A549 (cell line): ENCODE results near the gene ARHGDIA. TPM values are rescaled to one million over a fixed set of nuclear protein-coding genes. Genes with fewer than 3 reads are reported as not detected.

Source experiments
- ATOH8 ChIP-seq: fragments of 250-450 bp; sonication (Bioruptor Pico); IDR thresholded peaks from 2 replicates; pipeline ENCODE4 v1.5.0; 2020; ENCODE audit warnings: low read depth, mild to moderate bottlenecking, moderate library complexity
- CBX8 ChIP-seq: fragments of 200-600 bp; sonication (generic); IDR thresholded peaks from 2 replicates; pipeline ENCODE4 v1.6.1; 2016
- CEBPB ChIP-seq, 2 experiments: fragments of >200 bp in 1 of 2; sonication (Bioruptor Twin) in 1 of 2; formaldehyde crosslinking in 1 of 2; IDR thresholded peaks; 2 replicates each; pipeline ENCODE4 v1.6.1; 2012 to 2016
- CHD2 ChIP-seq: fragments of 150-350 bp; IDR thresholded peaks from 2 replicates; pipeline ENCODE4 v1.6.1; 2014; ENCODE audit warnings: low read length; ENCODE audit not compliant: partially characterized antibody
- CHD4 ChIP-seq: fragments of 200-600 bp; sonication (generic); IDR thresholded peaks from 2 replicates; pipeline ENCODE4 v1.6.1; 2016; ENCODE audit warnings: antibody characterized with exemption, mild to moderate bottlenecking, borderline replicate concordance
- CTCF ChIP-seq: fragments of >200 bp; sonication (Bioruptor Twin); formaldehyde crosslinking; IDR thresholded peaks from 3 replicates; pipeline ENCODE4 v1.5.1; 2016
- EHMT2 ChIP-seq: fragments of 200-600 bp; sonication (generic); IDR thresholded peaks from 2 replicates; pipeline ENCODE4 v1.6.1; 2016; ENCODE audit warnings: antibody characterized with exemption, low read depth, mild to moderate bottlenecking, moderate library complexity
- ESRRA ChIP-seq: fragments of 150-350 bp; IDR thresholded peaks from 2 replicates; pipeline ENCODE4 v1.6.1; 2014; ENCODE audit warnings: mild to moderate bottlenecking, low read length, borderline replicate concordance
- FOSL2 ChIP-seq, 2 experiments: fragments of 450-650 bp in 1 of 2; fragments of >200 bp in 1 of 2; sonication (Bioruptor Twin) in 1 of 2; formaldehyde crosslinking; IDR thresholded peaks; 2 replicates each; pipeline versions ENCODE4 v1.5.0 to v1.6.1; 2016 to 2020; ENCODE audit warnings: mild to moderate bottlenecking in 1 of 2, moderate library complexity in 1 of 2
- FOXS1 ChIP-seq: fragments of 250-450 bp; sonication (Bioruptor Pico); IDR thresholded peaks from 2 replicates; pipeline ENCODE4 v1.5.0; 2020; ENCODE audit warnings: mild to moderate bottlenecking, moderate library complexity
- HEYL ChIP-seq: fragments of 250-450 bp; sonication (Bioruptor Pico); IDR thresholded peaks from 2 replicates; pipeline ENCODE4 v1.8.0; 2021; ENCODE audit warnings: mild to moderate bottlenecking, moderate library complexity
- HOXA7 ChIP-seq: fragments of 250-450 bp; sonication (Bioruptor Pico); IDR thresholded peaks from 2 replicates; pipeline ENCODE4 v1.5.0; 2020; ENCODE audit warnings: mild to moderate bottlenecking, moderate library complexity
- JUN ChIP-seq, 2 experiments: fragments of >200 bp; sonication (Bioruptor Twin); formaldehyde crosslinking; IDR thresholded peaks; 2 replicates in 1 of 2; 3 replicates in 1 of 2; pipeline ENCODE4 v1.6.1; 2016 to 2017
- JUNB ChIP-seq: fragments of >200 bp; sonication (Bioruptor Twin); formaldehyde crosslinking; IDR thresholded peaks from 2 replicates; pipeline ENCODE4 v1.6.1; 2016
- KDM1A ChIP-seq: fragments of 200-600 bp; sonication (generic); IDR thresholded peaks from 2 replicates; pipeline ENCODE4 v1.6.1; 2016; ENCODE audit warnings: low read depth, mild to moderate bottlenecking
- MAFK ChIP-seq: fragments of 450-650 bp; IDR thresholded peaks from 2 replicates; pipeline ENCODE4 v1.6.1; 2014; ENCODE audit not compliant: partially characterized antibody
- MYC ChIP-seq: IDR thresholded peaks from 2 replicates; pipeline ENCODE4 v1.6.1; 2012; ENCODE audit warnings: mild to moderate bottlenecking, inconsistent platforms, low read length, improper control_type of control experiment, borderline replicate concordance
- NFE2L2 ChIP-seq: fragments of 150-350 bp; conservative IDR thresholded peaks from 2 replicates; pipeline ENCODE4 v1.6.1; 2014; ENCODE audit warnings: low read length
- NPAS2 ChIP-seq: fragments of 250-450 bp; sonication (Bioruptor Pico); IDR thresholded peaks from 2 replicates; pipeline ENCODE4 v1.8.0; 2022; ENCODE audit warnings: mild to moderate bottlenecking, moderate library complexity, borderline replicate concordance
- NR3C1 ChIP-seq: fragments of >200 bp; sonication (Bioruptor Twin); formaldehyde crosslinking; IDR thresholded peaks from 3 replicates; pipeline ENCODE4 v1.6.1; 2017
- PBX3 ChIP-seq: IDR thresholded peaks from 2 replicates; pipeline ENCODE4 v1.6.1; 2012
- RAD21 ChIP-seq, 2 experiments: fragments of >200 bp in 1 of 2; sonication (Bioruptor Twin) in 1 of 2; formaldehyde crosslinking in 1 of 2; IDR thresholded peaks in 1 of 2; conservative IDR thresholded peaks in 1 of 2; 2 replicates in 1 of 2; 3 replicates in 1 of 2; pipeline ENCODE4 v1.6.1; 2012 to 2018; ENCODE audit warnings: inconsistent platforms in 1 of 2
- RARB ChIP-seq: fragments of 250-450 bp; sonication (Bioruptor Pico); IDR thresholded peaks from 2 replicates; pipeline ENCODE4 v1.8.0; 2021; ENCODE audit warnings: mild to moderate bottlenecking, moderate library complexity
- RCOR1 ChIP-seq: fragments of 150-350 bp; IDR thresholded peaks from 2 replicates; pipeline ENCODE4 v1.6.1; 2014; ENCODE audit warnings: antibody characterized with exemption, low read length, low read depth
- REST ChIP-seq: fragments of 200-600 bp; sonication (generic); IDR thresholded peaks from 2 replicates; pipeline ENCODE4 v1.6.1; 2016; ENCODE audit warnings: antibody characterized with exemption, mild to moderate bottlenecking, moderate library complexity
- RNF2 ChIP-seq: fragments of 200-600 bp; sonication (generic); IDR thresholded peaks from 2 replicates; pipeline ENCODE4 v1.6.1; 2016; ENCODE audit warnings: low read depth, mild to moderate bottlenecking, antibody characterized with exemption, moderate library complexity, borderline replicate concordance
- SMC3 ChIP-seq: fragments of >200 bp; sonication (Bioruptor Twin); formaldehyde crosslinking; IDR thresholded peaks from 3 replicates; pipeline ENCODE4 v1.6.1; 2018; ENCODE audit warnings: inconsistent platforms
- SREBF2 ChIP-seq: fragments of 450-650 bp; IDR thresholded peaks from 2 replicates; pipeline ENCODE4 v1.6.1; 2014; ENCODE audit warnings: mild to moderate bottlenecking, moderate library complexity
- TFCP2L1 ChIP-seq: fragments of 250-450 bp; sonication (Bioruptor Pico); IDR thresholded peaks from 2 replicates; pipeline ENCODE4 v1.5.0; 2021; ENCODE audit warnings: mild to moderate bottlenecking
- ZC3H11A ChIP-seq: fragments of 450-650 bp; IDR thresholded peaks from 2 replicates; pipeline ENCODE4 v1.6.1; 2014; ENCODE audit warnings: antibody characterized with exemption, mild to moderate bottlenecking
- ZNF302 ChIP-seq: fragments of 250-450 bp; sonication (Bioruptor Pico); IDR thresholded peaks from 2 replicates; pipeline ENCODE4 v1.9.0; 2021; ENCODE audit warnings: inconsistent platforms, mild to moderate bottlenecking, moderate library complexity
- polyA plus RNA-seq, 4 experiments: library from polyadenylated mRNA; depleted of rRNA in 3 of 4; stranded (reverse); fragments of >200 nt; fragmentation: RNase III in 1 of 4; extraction: RNeasy Plus Mini Kit Qiagen cat#74134 plus additional on column Dnase treatment in 1 of 4; gene quantifications; 2 replicates in 3 of 4; 3 replicates in 1 of 4; pipeline ENCODE4 v1.2.3, GENCODE V29; 2011 to 2017

Gene ARHGDIA
- polyA plus RNA-seq, 2 of the 4 experiments (the other 2 are of a cell fraction) = 64.0 to 503 TPM

- TF ChIP-seq ATOH8 (CRISPR knock-in tag) (0 out of 2 replicates have a peak, but pooled peaks have one; percentile 54), HOXA7 (CRISPR knock-in tag) (no peak), ESRRA (no peak), ZC3H11A (no peak), CEBPB (IDR thresholded peaks at IDR 0.05) (no peak), SREBF2 (no peak), KDM1A (no peak), NR3C1 (no peak), RCOR1 (no peak), ZNF302 (CRISPR knock-in tag) (no peak), NFE2L2 (0 out of 2 replicates have a peak, but pooled peaks have one; percentile 13), PBX3 (peak; percentile 15; the same call in 1 of the 2 replicates), RAD21 (conservative IDR thresholded peaks at IDR 0.05 in 1 of 2, IDR thresholded peaks at IDR 0.05 in 1 of 2) (0 out of 5 replicates have a peak, but pooled peaks of 1 of the 2 experiments have one; percentile 13), SMC3 (no peak), NPAS2 (no peak), MAFK (peak; percentile 6), FOXS1 (CRISPR knock-in tag) (peak; percentile 28; the same call in 1 of the 2 replicates), CHD2 (no peak), CBX8 (no peak), CHD4 (no peak), CTCF (no peak), MYC (no peak; the same call in 1 of the 2 replicates), JUNB (peak; percentile 71), RARB (no peak), HEYL (CRISPR knock-in tag) (no peak), JUN (IDR thresholded peaks at IDR 0.05) (peak in 1 of 2 experiments; percentile 57; a peak in 2 of 5 replicates), TFCP2L1 (CRISPR knock-in tag) (no peak), RNF2 (no peak), REST (no peak), EHMT2 (no peak), FOSL2 (IDR thresholded peaks at IDR 0.05) (peak; percentile 78), FOSL2 (CRISPR knock-in tag; IDR thresholded peaks at IDR 0.05) (peak; percentile 92)
Measured at GRCh38 chr17:81898029-81898866, 27.1 kb upstream of the ARHGDIA start (continued).
